NCI-H82 (cell line): ENCODE measurements around the gene FGGY.

Source experiments
- DNase-seq: peaks from one replicate; lab custom pipeline; 2025; lab: John Stamatoyannopoulos, UW

FGGY gene

GRCh38 chr1:59414406-59415133 lies 117.7 kb downstream of the FGGY start:
- no peak for DNase-seq

GRCh38 chr1:59415286-59415850 lies 118.5 kb downstream of the FGGY start:
- DNase-seq: no peak

GRCh38 chr1:59415881-59416280 lies 119.0 kb downstream of the FGGY start:
- DNase-seq: no peak

GRCh38 chr1:59417406-59417805 lies 120.5 kb downstream of the FGGY start:
- DNase-seq: no peak

GRCh38 chr1:59418363-59419144 lies 121.7 kb downstream of the FGGY start:
- DNase-seq: no peak

- peak; percentile 90 for DNase-seq
These were observed 122.7 kb downstream of the FGGY start for GRCh38 chr1:59419361-59420140.

- DNase-seq: no peak
These were observed 124.5 kb downstream of the FGGY start for GRCh38 chr1:59421232-59421920.

- peak; percentile 76 for DNase-seq
These were observed 126.2 kb downstream of the FGGY start for GRCh38 chr1:59422921-59423575.

GRCh38 chr1:59427155-59427554 lies 130.3 kb downstream of the FGGY start:
- DNase-seq: peak; percentile 97

- DNase-seq: peak; percentile 71
These were observed 130.9 kb downstream of the FGGY start for GRCh38 chr1:59427784-59428183.

GRCh38 chr1:59428828-59429227 lies 131.9 kb downstream of the FGGY start:
- no peak for DNase-seq

GRCh38 chr1:59429656-59430055 lies 132.8 kb downstream of the FGGY start:
- DNase-seq: peak; percentile 34

GRCh38 chr1:59431566-59432294 lies 134.8 kb downstream of the FGGY start:
- no peak for DNase-seq

- no peak for DNase-seq
These were observed 135.9 kb downstream of the FGGY start for GRCh38 chr1:59432531-59433439.

- DNase-seq: no peak
These were observed 136.5 kb downstream of the FGGY start for GRCh38 chr1:59433440-59433813.

GRCh38 chr1:59434336-59434735 lies 137.4 kb downstream of the FGGY start:
- DNase-seq: peak; percentile 41

- no peak for DNase-seq
These were observed 139.7 kb downstream of the FGGY start for GRCh38 chr1:59436637-59437036.

GRCh38 chr1:59438058-59438560 lies 141.2 kb downstream of the FGGY start:
- no peak for DNase-seq

- no peak for DNase-seq
These were observed 145.6 kb downstream of the FGGY start for GRCh38 chr1:59442492-59442891.
